Uterus (tissue), 4 donors: ENCODE results near the gene NPR1. TPM values are rescaled to one million over a fixed set of nuclear protein-coding genes. Genes with fewer than 3 reads are reported as not detected.

Source experiments
- DNase-seq, 2 donors: peaks; one replicate each; pipeline ENCODE4 v3.0.0-alpha.2; 2019 to 2020
- H3K27ac ChIP-seq, 2 donors: fragments of 200-600 bp; sonication (generic); 1 replicate in 1 of 2; 2 replicates in 1 of 2; pipeline ENCODE4 v1.5.1; 2016 to 2018
- H3K27me3 ChIP-seq, 2 donors: fragments of 200-600 bp; sonication (generic); one replicate each; pipeline ENCODE4 v1.5.1; 2018 to 2019; ENCODE audit warnings: control low read depth in 1 of 2
- H3K36me3 ChIP-seq, 2 donors: fragments of 200-600 bp; sonication (generic); one replicate each; pipeline ENCODE4 v1.5.1; 2019; ENCODE audit warnings: control low read depth in 1 of 2
- H3K4me1 ChIP-seq, 2 donors: fragments of 200-600 bp; sonication (generic); one replicate each; pipeline ENCODE4 v1.5.1; 2018 to 2019; ENCODE audit warnings: control low read depth in 1 of 2
- H3K4me3 ChIP-seq, 2 donors: fragments of 200-600 bp; sonication (generic); 1 replicate in 1 of 2; 2 replicates in 1 of 2; pipeline ENCODE4 v1.5.1; 2018 to 2019; ENCODE audit warnings: mild to moderate bottlenecking in 1 of 2
- H3K9me3 ChIP-seq, 2 donors: fragments of 200-600 bp; sonication (generic); one replicate each; pipeline ENCODE4 v1.5.1; 2019; ENCODE audit warnings: control low read depth in 1 of 2
- POLR2A ChIP-seq, 2 donors: fragments of 450-650 bp; IDR thresholded peaks; one replicate each; pipeline ENCODE4 v1.6.1; 2016; ENCODE audit warnings: antibody characterized with exemption in 2 of 2, mild to moderate bottlenecking in 1 of 2, moderate library complexity in 1 of 2
- intact Hi-C: fragments of 100-400 bp; cut with DNase I; formaldehyde crosslinking; loops from one replicate; pipeline ENCODE4 v1.15.1; 2023; ENCODE audit warnings: low total_unique reads
- total RNA-seq, 4 donors: library from RNA; depleted of rRNA in 3 of 4; stranded (reverse); fragments of >200 nt in 3 of 4; gene quantifications; one replicate each; pipeline versions ENCODE4 v1.1.0 to v1.2.4, GENCODE V29; 2014 to 2023
- TF ChIP-seq, protein P1 (sequence below), 4 experiments: fragments of 200-600 bp in 2 of 4; fragments of 450-650 bp in 2 of 4; sonication (generic) in 2 of 4; IDR thresholded peaks; one replicate each; pipeline ENCODE4 v1.5.1; 2016 to 2019; ENCODE audit warnings: antibody characterized with exemption in 4 of 4, mild to moderate bottlenecking in 2 of 4, moderate library complexity in 1 of 4
- donor health status: DM: yes; HTN: yes; CAD: no.

The NPR1 gene
- total RNA-seq, 4 donors from 2014 or later, result 34.1 to 74.0 (median 50.8) TPM

DNA sequence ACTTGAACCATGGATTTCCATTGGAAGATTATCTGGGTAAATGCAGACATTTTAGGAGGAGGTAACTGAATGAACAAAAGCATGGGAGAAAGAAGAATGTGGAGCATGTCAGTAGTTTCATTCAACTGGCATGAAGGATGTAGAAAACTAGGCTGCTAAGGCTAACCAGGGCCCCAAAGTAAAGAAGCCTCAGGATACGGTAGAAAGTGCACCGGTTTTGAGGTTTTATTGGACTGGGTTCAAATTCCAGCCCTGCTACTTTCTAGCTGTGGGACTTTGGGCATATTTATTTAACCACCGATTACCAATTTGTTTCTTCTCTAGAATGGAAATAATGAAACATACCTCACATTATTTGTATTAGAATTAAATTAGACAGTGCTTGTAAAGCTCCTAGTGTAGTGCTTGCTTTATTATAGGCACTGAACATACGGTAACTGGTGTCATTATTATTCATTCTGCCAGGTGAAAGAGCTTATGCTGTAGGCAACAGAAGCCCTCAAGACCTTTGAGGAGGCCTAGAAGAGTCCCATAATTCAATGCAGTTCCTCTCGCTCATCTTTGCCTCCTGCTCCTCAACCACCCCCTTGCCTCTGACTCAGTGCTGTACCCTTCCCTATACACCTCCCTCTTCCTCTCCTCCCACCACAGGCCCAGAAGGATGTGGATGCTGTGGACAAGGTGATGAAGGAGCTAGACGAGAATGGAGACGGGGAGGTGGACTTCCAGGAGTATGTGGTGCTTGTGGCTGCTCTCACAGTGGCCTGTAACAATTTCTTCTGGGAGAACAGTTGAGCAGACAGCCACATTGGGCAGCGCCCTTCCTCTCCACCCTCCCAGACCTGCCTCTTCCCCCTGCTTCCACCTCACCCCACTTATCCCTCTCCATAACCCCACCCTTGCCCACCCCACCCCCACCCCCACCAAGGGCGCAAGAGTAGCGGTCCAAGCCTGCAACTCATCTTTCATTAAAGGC is 47.2 kb upstream of the NPR1 start:
- TF ChIP-seq, protein P1, sequence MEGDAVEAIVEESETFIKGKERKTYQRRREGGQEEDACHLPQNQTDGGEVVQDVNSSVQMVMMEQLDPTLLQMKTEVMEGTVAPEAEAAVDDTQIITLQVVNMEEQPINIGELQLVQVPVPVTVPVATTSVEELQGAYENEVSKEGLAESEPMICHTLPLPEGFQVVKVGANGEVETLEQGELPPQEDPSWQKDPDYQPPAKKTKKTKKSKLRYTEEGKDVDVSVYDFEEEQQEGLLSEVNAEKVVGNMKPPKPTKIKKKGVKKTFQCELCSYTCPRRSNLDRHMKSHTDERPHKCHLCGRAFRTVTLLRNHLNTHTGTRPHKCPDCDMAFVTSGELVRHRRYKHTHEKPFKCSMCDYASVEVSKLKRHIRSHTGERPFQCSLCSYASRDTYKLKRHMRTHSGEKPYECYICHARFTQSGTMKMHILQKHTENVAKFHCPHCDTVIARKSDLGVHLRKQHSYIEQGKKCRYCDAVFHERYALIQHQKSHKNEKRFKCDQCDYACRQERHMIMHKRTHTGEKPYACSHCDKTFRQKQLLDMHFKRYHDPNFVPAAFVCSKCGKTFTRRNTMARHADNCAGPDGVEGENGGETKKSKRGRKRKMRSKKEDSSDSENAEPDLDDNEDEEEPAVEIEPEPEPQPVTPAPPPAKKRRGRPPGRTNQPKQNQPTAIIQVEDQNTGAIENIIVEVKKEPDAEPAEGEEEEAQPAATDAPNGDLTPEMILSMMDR (IDR thresholded peaks at IDR 0.05), result no peak
- no peak for TF ChIP-seq POLR2A (IDR thresholded peaks at IDR 0.05)
- no peak for DNase-seq
- H3K36me3 ChIP-seq, result no peaks in the 10 kb centered on the region
- no peaks in the 10 kb centered on the region for H3K9me3 ChIP-seq
- H3K27me3 ChIP-seq, result no peaks in the 10 kb centered on the region
- H3K4me3 ChIP-seq, result no peak overlapping the region
- peaks cover 0 to 7% of the 10 kb centered on the region in 2 donors for H3K4me1 ChIP-seq
- intact Hi-C loops, result no loop called here
- no peak overlapping the region for H3K27ac ChIP-seq

DNA sequence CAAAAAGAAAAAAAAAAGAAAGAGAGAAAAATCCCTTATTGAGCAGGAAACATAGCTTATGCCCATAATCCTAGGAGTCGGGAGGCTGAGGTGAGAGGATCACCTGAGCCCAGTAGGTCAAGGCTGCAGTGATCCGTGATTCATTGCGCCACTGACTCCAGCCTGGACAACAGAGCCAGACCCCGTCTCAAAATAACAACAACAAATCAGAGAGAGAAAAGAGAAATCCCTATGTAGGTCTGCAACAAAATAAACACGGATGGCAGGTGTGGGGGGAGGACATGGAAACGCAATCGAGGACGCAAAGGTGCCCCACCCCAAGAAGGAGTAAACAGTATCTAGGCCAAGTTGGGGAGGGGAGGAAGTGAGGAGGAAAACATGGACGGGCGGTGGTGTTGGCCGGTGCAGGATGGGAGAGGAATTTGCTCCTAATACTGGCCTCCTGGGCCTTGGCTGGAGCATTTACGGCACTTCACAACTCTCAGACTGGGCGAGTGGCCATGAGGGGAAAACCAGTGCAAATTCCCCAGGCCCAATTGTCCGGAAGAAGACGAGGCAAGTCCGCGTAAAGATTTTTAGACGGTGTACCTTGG is 45.2 kb upstream of the NPR1 start:
- Histone ChIP-seq H3K9me3 (no peaks in the 10 kb centered on the region), H3K4me3 (peak overlapping the region; percentile 88 to 100), H3K4me1 (peaks cover 0 to 3% of the 10 kb centered on the region in 2 donors), H3K36me3 (no peaks in the 10 kb centered on the region), H3K27ac (peak overlapping the region; percentile 99 to 100), H3K27me3 (no peaks in the 10 kb centered on the region)
- intact Hi-C loops, result no loop called here
- no peak for DNase-seq
- TF ChIP-seq, protein P1 (IDR thresholded peaks at IDR 0.05), result no peak
- TF ChIP-seq POLR2A (IDR thresholded peaks at IDR 0.05), result no peak

DNA sequence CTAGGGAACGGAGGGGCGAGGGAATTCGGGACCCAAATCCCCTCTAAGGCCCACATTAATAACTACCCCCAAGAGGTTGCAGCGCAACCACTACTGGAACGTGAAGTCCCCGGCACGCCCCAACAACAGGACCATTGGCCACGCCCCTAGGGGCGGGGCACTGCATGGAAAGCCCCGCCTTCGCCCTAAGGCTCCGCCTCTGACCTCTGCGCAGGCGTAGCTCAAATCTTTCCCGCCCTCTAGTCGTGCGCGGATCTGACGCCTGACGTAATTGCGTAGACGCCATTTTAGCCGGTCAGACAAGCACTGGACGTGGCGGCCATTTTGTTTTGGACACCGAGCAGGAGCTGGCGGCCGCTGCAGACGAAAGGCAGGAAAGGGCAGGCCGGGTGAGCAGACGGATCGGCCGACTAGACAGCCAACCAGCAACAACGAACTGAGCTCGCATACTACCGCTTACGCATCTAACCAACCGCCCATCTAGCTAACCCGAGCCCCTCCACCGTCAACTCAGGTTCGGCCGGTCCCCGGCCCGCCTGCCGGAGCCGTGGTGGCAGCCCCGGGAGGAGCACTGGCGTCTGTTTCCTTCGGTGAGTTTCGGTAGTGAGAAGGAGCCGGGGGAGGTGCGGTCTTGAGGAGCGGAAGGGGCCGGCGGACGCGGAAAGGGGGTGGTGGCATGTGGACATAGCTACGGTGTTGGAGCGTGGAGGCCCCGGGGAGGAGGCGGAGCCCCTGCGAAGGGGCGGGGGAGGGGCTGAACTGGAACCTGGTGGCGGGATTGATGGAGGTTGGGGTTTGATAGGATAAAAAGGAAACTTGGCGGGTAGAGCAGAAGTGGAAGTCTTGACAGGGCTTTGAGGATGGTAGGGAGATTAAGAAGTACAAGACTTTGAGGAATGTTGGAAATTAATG is 44.5 kb upstream of the NPR1 start, which contains the start of gene CHTOP:
Gene CHTOP (plus strand): TSS at position 313 of the 912 bp plus-strand sequence. CDS start 2,523 bp downstream, outside the sequence.
- Histone ChIP-seq H3K4me1 (peaks cover 0 to 3% of the 10 kb centered on the region in 2 donors), H3K27ac (peak within 1 kb of the TSS; percentile 99 to 100), H3K9me3 (no peaks in the 10 kb centered on the region), H3K36me3 (no peaks in the 10 kb centered on the region), H3K27me3 (no peaks in the 10 kb centered on the region), H3K4me3 (peak within 1 kb of the TSS; percentile 88 to 100)
- peak; percentile 99 for DNase-seq
- peak; percentile 84 to 99 for TF ChIP-seq POLR2A (IDR thresholded peaks at IDR 0.05)
- TF ChIP-seq, protein P1 (IDR thresholded peaks at IDR 0.05), result peak in 1 of 4 experiments; percentile 5
- intact Hi-C loops, result no loop called here

DNA sequence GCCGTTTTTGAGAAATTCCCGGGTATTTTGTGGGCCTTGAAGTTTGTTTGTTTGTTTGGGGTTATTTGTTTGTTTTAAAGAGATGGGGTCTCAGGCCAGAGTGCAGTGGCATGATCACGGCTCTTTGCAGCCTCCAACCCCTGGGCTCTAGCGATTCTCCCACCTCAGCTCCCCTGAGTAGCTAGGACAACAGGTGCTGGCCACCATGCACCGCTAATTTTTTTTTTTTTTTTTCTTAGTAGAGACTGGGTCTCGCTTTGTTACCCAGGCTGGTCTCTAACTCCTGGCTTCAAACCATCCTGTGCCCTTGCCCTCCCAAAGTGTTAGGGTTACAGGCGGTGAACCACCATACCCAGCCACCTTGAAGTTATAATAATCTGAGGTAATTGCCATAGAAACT is 42.6 kb upstream of the NPR1 start:
- H3K4me3 ChIP-seq, result peak overlapping the region in 1 of 2 donors; percentile 88

More for the DNA sequence above, 42.6 kb upstream of the NPR1 start:
- intact Hi-C loops, result no loop called here
- no peaks in the 10 kb centered on the region for H3K27me3 ChIP-seq
- no peak for TF ChIP-seq POLR2A (IDR thresholded peaks at IDR 0.05)
- TF ChIP-seq, protein P1 (IDR thresholded peaks at IDR 0.05), result no peak
- no peaks in the 10 kb centered on the region for H3K9me3 ChIP-seq
- H3K4me1 ChIP-seq, result peaks cover 0 to 3% of the 10 kb centered on the region in 2 donors
- no peaks in the 10 kb centered on the region for H3K36me3 ChIP-seq
- peak overlapping the region in 1 of 2 donors; percentile 100 for H3K27ac ChIP-seq
- no peak for DNase-seq
